Adrenal gland (tissue), 19 donors: ENCODE measurements around the gene NDUFS2. TPM values are rescaled to one million over a fixed set of nuclear protein-coding genes. Genes with fewer than 3 reads are reported as not detected.

ENCODE experiments used
- DNase-seq, 7 donors: peaks; one replicate each; pipeline ENCODE4 v3.0.0-alpha.2; 2019 to 2020
- H3K27ac ChIP-seq, 5 donors: fragments of 200-600 bp; sonication (generic) in 4 of 5; 1 replicate in 3 of 5; 2 replicates in 2 of 5; pipeline versions ENCODE4 v1.5.1 to v1.8.0; 2016 to 2020; ENCODE audit warnings: mild to moderate bottlenecking in 1 of 5
- H3K27me3 ChIP-seq: fragments of 200-600 bp; 2 replicates; pipeline ENCODE4 v1.8.0; 2021
- H3K36me3 ChIP-seq, 2 donors: fragments of 200-600 bp; replicated peaks in 1 of 2; 1 replicate in 1 of 2; 2 replicates in 1 of 2; pipeline versions ENCODE4 v1.5.1 to v1.8.0; 2018 to 2022
- H3K4me1 ChIP-seq, 2 donors: fragments of 200-600 bp; replicated peaks in 1 of 2; 1 replicate in 1 of 2; 2 replicates in 1 of 2; pipeline versions ENCODE4 v1.5.1 to v1.8.0; 2018 to 2021
- H3K4me3 ChIP-seq, 4 donors: fragments of 200-600 bp; sonication (generic) in 3 of 4; one replicate each; pipeline ENCODE4 v1.5.1; 2016 to 2018
- H3K9me3 ChIP-seq, 3 donors: fragments of 200-600 bp; sonication (generic) in 1 of 3; replicated peaks in 1 of 3; 1 replicate in 2 of 3; 2 replicates in 1 of 3; pipeline versions ENCODE4 v1.5.1 to v1.8.0; 2016 to 2021
- CTCF ChIP-seq, 6 experiments: fragments of 450-650 bp in 4 of 6; fragments of 200-600 bp in 2 of 6; sonication (generic) in 1 of 6; IDR thresholded peaks; 1 replicate in 5 of 6; 2 replicates in 1 of 6; pipeline versions ENCODE4 v1.5.1 to v1.8.0; 2016 to 2021; ENCODE audit warnings: antibody characterized with exemption in 6 of 6, mild to moderate bottlenecking in 2 of 6, moderate library complexity in 1 of 6
- POLR2A ChIP-seq, 2 donors: fragments of 450-650 bp; IDR thresholded peaks; one replicate each; pipeline ENCODE4 v1.6.1; 2017; ENCODE audit warnings: antibody characterized with exemption in 2 of 2, mild to moderate bottlenecking in 2 of 2, moderate library complexity in 1 of 2
- WGBS, 4 donors: extraction: QIAGEN DNeasy Blood & Tissue Kit in 2 of 4; methylation state at CpG; one replicate each; pipeline versions ENCODE4 v1.1.5 to v1.1.7; 2013 to 2017; 5-methylcytosine and 5-hydroxymethylcytosine counted together
- intact Hi-C, 2 donors: fragments of 100-400 bp; cut with DNase I; formaldehyde crosslinking; loops; one replicate each; pipeline versions ENCODE4 v1.14.1 to v1.15.0; 2022 to 2023
- long read RNA-seq, 10 donors: library from polyadenylated mRNA in 3 of 10; unstranded in 2 of 10; stranded (forward) in 1 of 10; transcript quantifications; one replicate each; pipeline ENCODE4 v2.0.0 and lab custom pipeline, GENCODE V29; 2021 to 2026
- polyA plus RNA-seq, 3 donors: library from polyadenylated mRNA; stranded (reverse); fragments of 200-250 nt in 2 of 3; fragments of 350-450 nt in 1 of 3; fragmentation: Illumina TruSeq in 1 of 3; extraction: RNeasy Lipid Tissue Mini Kit (QIAGEN cat#74804) in 1 of 3; gene quantifications; one replicate each; pipeline ENCODE4 v1.2.3, GENCODE V29; 2013 to 2014
- total RNA-seq, 9 donors: library from RNA; depleted of rRNA in 4 of 9; stranded (reverse); fragments of >200 nt in 4 of 9; fragments of 120-200 nt in 1 of 9; fragmentation: NEBNext Ultra II Directional in 1 of 9; extraction: Animal tissue kit (Norgen Biotek cat#: 25700) in 1 of 9; gene quantifications; one replicate each; pipeline versions ENCODE4 v1.1.0 to v1.2.4, GENCODE V29; 2013 to 2023
- donor health status: healthy with polysubstance abuse.
- donor health status: Bipolar disorder and iron deficiency.
- donor health status: DM: yes; HTN: yes; CAD: no.
- donor health status: DM: no; HTN: no; CAD: no.
- donor health status: DM: no; HTN: no; CAD: no.
- donor health status: DM: yes; HTN: yes; CAD: no.

The NDUFS2 gene
- total RNA-seq (100 to 1,000 TPM; 133 to 305 (median 191) TPM), polyA plus RNA-seq (100 to 1,000 TPM in 1 of 3 donors, 10 to 100 TPM in 2; 78.3 to 175 (median 99.2) TPM)
- long read RNA-seq, donor 1, partial matches to known transcripts = 94 of 98 reads
- long read RNA-seq, donor 1, other reads (novel, unspliced or antisense) = 0 of 98 reads
- long read RNA-seq, donor 2, partial matches to known transcripts = 121 of 124 reads
- long read RNA-seq, donor 2, other reads (novel, unspliced or antisense) = 0 of 124 reads
- long read RNA-seq, donor 3, partial matches to known transcripts = 149 of 150 reads
- long read RNA-seq, donor 3, other reads (novel, unspliced or antisense) = 0 of 150 reads
- long read RNA-seq, donor 4, partial matches to known transcripts = 236 of 251 reads
- long read RNA-seq, donor 4, other reads (novel, unspliced or antisense) = 12 of 251 reads
- long read RNA-seq, donor 5, partial matches to known transcripts = 494 of 534 reads
- long read RNA-seq, donor 5, other reads (novel, unspliced or antisense) = 38 of 534 reads
- long read RNA-seq, donor 6, partial matches to known transcripts = 120 of 131 reads
- long read RNA-seq, donor 6, other reads (novel, unspliced or antisense) = 9 of 131 reads
- long read RNA-seq, donor 7, partial matches to known transcripts = 61 of 64 reads
- long read RNA-seq, donor 7, other reads (novel, unspliced or antisense) = 0 of 64 reads
- long read RNA-seq, donor 8, partial matches to known transcripts = 1,817 of 1,863 reads
- long read RNA-seq, donor 8, other reads (novel, unspliced or antisense) = 44 of 1,863 reads
- long read RNA-seq, donor 9, partial matches to known transcripts = 167 of 173 reads
- long read RNA-seq, donor 9, other reads (novel, unspliced or antisense) = 0 of 173 reads
- long read RNA-seq, donor 10, partial matches to known transcripts = 54 of 54 reads
- long read RNA-seq, donor 10, other reads (novel, unspliced or antisense) = 0 of 54 reads

GRCh38 chr1:161201836-161202712 lies at the start of gene NDUFS2:
Gene NDUFS2, plus strand, starts transcription at chr1:161202367. Its CDS starts 19 bp downstream, at chr1:161202386.
- Histone ChIP-seq H3K36me3 (peaks cover 0 to 32% of the 10 kb centered on the region in 2 donors), H3K27me3 (no peaks in the 10 kb centered on the region), H3K4me1 (peaks cover 51 to 81% of the 10 kb centered on the region in 2 donors), H3K4me3 (peak within 1 kb of the TSS; percentile 52 to 83 (median 73)), H3K27ac (peak within 1 kb of the TSS; percentile 86 to 99 (median 93)), H3K9me3 (no peaks in the 10 kb centered on the region)
- intact Hi-C loops = no loop called here
- peak; percentile 96 to 100 (median 99) for DNase-seq
- 2 to 8% (median 2%) methylated on average over 20 to 53 of the region's 53 CpGs for WGBS, 4 donors
- TF ChIP-seq CTCF (IDR thresholded peaks at IDR 0.05) = peak in 1 of 6 experiments; percentile 3
- peak; percentile 51 to 88 for TF ChIP-seq POLR2A (IDR thresholded peaks at IDR 0.05)

DNA sequence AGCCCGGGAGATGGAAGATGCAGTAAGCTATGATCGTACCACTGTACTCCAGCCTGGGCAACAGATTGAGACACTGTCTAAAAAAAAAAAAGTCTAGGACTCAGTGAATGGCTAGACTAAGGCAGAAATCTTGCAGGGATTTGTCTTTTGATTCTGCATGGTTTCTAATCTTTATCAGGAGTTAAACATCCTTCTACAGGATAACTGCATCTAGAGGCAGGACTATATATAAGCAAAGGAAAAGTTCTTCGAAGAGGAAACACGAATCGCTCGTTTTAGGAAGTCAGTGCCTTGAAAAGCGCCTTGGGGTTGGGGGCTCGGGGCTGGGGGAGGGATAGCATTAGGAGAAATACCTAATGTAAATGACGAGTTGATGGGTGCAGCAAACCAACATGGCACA lies 49.0 kb upstream of the NDUFS2 start:
- TF ChIP-seq POLR2A (IDR thresholded peaks at IDR 0.05) (no peak), CTCF (IDR thresholded peaks at IDR 0.05) (no peak)
- peaks cover 0 to 10% of the 10 kb centered on the region in 2 donors for H3K4me1 ChIP-seq
- H3K27ac ChIP-seq = peak overlapping the region in 4 of 5 donors; percentile 85 to 95 (median 92)
- DNase-seq = peak in 1 of 7 donors; percentile 13
- intact Hi-C loops = no loop called here
- 20 to 23% (median 21%) methylated on average over 9 of the region's 9 CpGs for WGBS, 4 donors
- peaks cover 0 to 15% of the 10 kb centered on the region in 2 donors for H3K36me3 ChIP-seq
- no peaks in the 10 kb centered on the region for H3K27me3 ChIP-seq
- no peaks in the 10 kb centered on the region for H3K9me3 ChIP-seq
- peak overlapping the region in 2 of 4 donors; percentile 71 to 83 for H3K4me3 ChIP-seq

DNA sequence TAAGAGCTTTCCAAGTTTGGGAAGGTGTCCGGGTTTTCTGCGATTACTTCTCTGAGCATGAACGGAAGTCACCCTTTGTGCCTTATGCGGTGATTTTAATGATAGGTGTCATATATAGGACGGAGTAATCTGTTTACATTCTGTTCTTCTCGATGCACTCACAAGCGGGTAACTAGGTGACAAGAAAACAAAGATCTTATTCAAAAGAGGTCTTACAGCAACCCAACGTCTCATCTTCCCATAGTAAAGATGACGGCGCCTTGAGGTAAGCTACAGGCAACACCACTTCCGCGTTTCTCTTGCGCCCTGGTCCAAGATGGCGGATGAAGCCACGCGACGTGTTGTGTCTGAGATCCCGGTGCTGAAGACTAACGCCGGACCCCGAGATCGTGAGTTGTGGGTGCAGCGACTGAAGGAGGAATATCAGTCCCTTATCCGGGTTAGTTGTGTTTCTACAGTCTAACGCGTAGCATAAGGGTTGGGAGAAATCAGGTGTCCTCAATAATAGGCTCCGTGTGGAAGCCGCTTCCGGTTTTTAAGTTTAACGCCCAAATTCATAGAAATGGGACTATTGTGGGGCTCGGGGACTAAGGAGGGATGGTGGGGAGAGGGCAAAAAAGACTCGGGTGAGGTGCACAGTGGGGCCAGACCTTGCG lies 48.4 kb upstream of the NDUFS2 start, which contains the start of gene UFC1:
TSS of gene UFC1 (plus strand) at position 297 of the 656 bp plus-strand sequence. CDS start at position 317, 20 bp downstream.
- Histone ChIP-seq H3K9me3 (no peaks in the 10 kb centered on the region), H3K36me3 (peaks cover 0 to 21% of the 10 kb centered on the region in 2 donors), H3K27me3 (no peaks in the 10 kb centered on the region), H3K4me3 (peak within 1 kb of the TSS; percentile 9 to 83 (median 77)), H3K4me1 (peaks cover 0 to 14% of the 10 kb centered on the region in 2 donors), H3K27ac (peak within 1 kb of the TSS; percentile 85 to 95 (median 91))
- TF ChIP-seq POLR2A (IDR thresholded peaks at IDR 0.05) (peak in 1 of 2 donors; percentile 45), CTCF (IDR thresholded peaks at IDR 0.05) (no peak)
- intact Hi-C loops = no loop called here
- DNase-seq = peak; percentile 72 to 90 (median 83)
- 0 to 1% (median 0%) methylated on average over 27 to 33 of the region's 33 CpGs for WGBS, 4 donors
